Endothelial cell of umbilical vein (primary cell): ENCODE results near the gene RIOK3. TPM values are rescaled to one million over a fixed set of nuclear protein-coding genes. Genes with fewer than 3 reads are reported as not detected.
A peak's percentile ranks its signal among the peaks of the same experiment; 100 is the strongest.

Experiments used
- BruUV-seq: library from RNA; stranded (reverse); fragments of 400-500 nt; replicated peaks from 2 replicates; lab custom pipeline; 2021; lab: Mats Ljungman, UMichigan
- CTCF ChIA-PET: fragments of 300-600, 350-600 bp; sonication (Branson Sonifier 250); formaldehyde crosslinking; loops from one replicate; lab custom pipeline; 2021; ENCODE audit warnings: antibody characterized with exemption, inconsistent platforms; lab: Charles Lee
- POLR2A ChIA-PET: fragments of 300-600, 350-600 bp; sonication (Branson Sonifier 250); formaldehyde crosslinking; loops from one replicate; lab custom pipeline; 2021; ENCODE audit warnings: antibody characterized with exemption, inconsistent platforms; lab: Charles Lee
- DNase-seq: peaks from one replicate; pipeline ENCODE4 v3.0.0-alpha.2; 2011; ENCODE audit warnings: low read depth, low spot score
- FAIRE-seq: peaks from 2 replicates; lab custom pipeline; 2011; peaks lifted over from hg19 to GRCh38; lab: Jason Lieb, UNC
- H2AFZ ChIP-seq: 2 replicates; pipeline ENCODE4 v1.6.0; 2012; ENCODE audit warnings: low read depth, low read length, control low read depth, inconsistent platforms
- H3K27ac ChIP-seq: 2 replicates; pipeline ENCODE4 v1.5.1; 2011; ENCODE audit warnings: low read depth, mild to moderate bottlenecking, control low read depth, low read length, moderate library complexity; ENCODE audit not compliant: insufficient read depth
- H3K27me3 ChIP-seq, 2 experiments: 2 replicates each; pipeline versions ENCODE4 v1.6.0 to v1.6.1; 2011; ENCODE audit warnings: low read length in 2 of 2, mixed read lengths in 1 of 2; ENCODE audit not compliant: control insufficient read depth in 2 of 2, insufficient read depth in 2 of 2
- H3K36me3 ChIP-seq, 2 experiments: 2 replicates in 1 of 2; 3 replicates in 1 of 2; pipeline ENCODE4 v1.5.1; 2011; ENCODE audit warnings: low read length in 2 of 2, mild to moderate bottlenecking in 1 of 2, moderate library complexity in 1 of 2; ENCODE audit not compliant: control insufficient read depth in 2 of 2, insufficient read depth in 2 of 2; ENCODE audit errors: extremely low read depth in 1 of 2
- H3K4me1 ChIP-seq: 3 replicates; pipeline ENCODE4 v1.5.1; 2011; ENCODE audit warnings: mild to moderate bottlenecking, low read length; ENCODE audit not compliant: control insufficient read depth, insufficient read depth; ENCODE audit errors: extremely low read depth
- H3K4me2 ChIP-seq: 2 replicates; pipeline ENCODE4 v1.6.1; 2011; ENCODE audit warnings: low read length, control low read depth, mixed read lengths; ENCODE audit not compliant: insufficient read depth
- H3K4me3 ChIP-seq, 3 experiments: fragments of 200-600 bp in 1 of 3; sonication (generic), shearing (Covaris generic) in 1 of 3; replicated peaks in 1 of 3; 2 replicates each; pipeline ENCODE4 v1.5.1; 2011 to 2016; ENCODE audit warnings: control low read depth in 3 of 3, low read length in 3 of 3, mild to moderate bottlenecking in 2 of 3, inconsistent platforms in 1 of 3, low read depth in 1 of 3, moderate library complexity in 1 of 3; ENCODE audit not compliant: insufficient read depth in 1 of 3
- H3K79me2 ChIP-seq: 2 replicates; pipeline ENCODE4 v1.6.0; 2012; ENCODE audit warnings: low read length, inconsistent platforms; ENCODE audit not compliant: control insufficient read depth, insufficient read depth
- H3K9ac ChIP-seq: replicated peaks from 2 replicates; pipeline ENCODE3; 2011; ENCODE audit warnings: low read length, control low read depth; ENCODE audit not compliant: insufficient read depth; ENCODE audit errors: extremely low read depth
- H3K9me1 ChIP-seq: replicated peaks from 3 replicates; pipeline ENCODE4 v1.6.0; 2011; ENCODE audit warnings: mild to moderate bottlenecking, low read length; ENCODE audit not compliant: control insufficient read depth, insufficient read depth; ENCODE audit errors: extremely low read depth
- H3K9me3 ChIP-seq: replicated peaks from 2 replicates; pipeline ENCODE4 v1.5.1; 2012; ENCODE audit warnings: low read length, inconsistent platforms; ENCODE audit not compliant: control insufficient read depth, insufficient read depth
- H4K20me1 ChIP-seq: replicated peaks from 2 replicates; pipeline ENCODE3; 2011; ENCODE audit warnings: mild to moderate bottlenecking, low read length; ENCODE audit not compliant: control insufficient read depth, insufficient read depth; ENCODE audit errors: extremely low read depth
- EZH2 ChIP-seq: IDR thresholded peaks from 2 replicates; pipeline ENCODE4 v1.6.1; 2012; ENCODE audit warnings: borderline replicate concordance, low read depth, mild to moderate bottlenecking, moderate library complexity, low read length, inconsistent platforms; ENCODE audit not compliant: severe bottlenecking
- GATA2 ChIP-seq: IDR thresholded peaks from 2 replicates; pipeline ENCODE4 v1.7.0; 2011; ENCODE audit warnings: low read depth, mild to moderate bottlenecking, moderate library complexity, mixed read lengths, low read length; ENCODE audit not compliant: insufficient read length, insufficient read depth
- POLR2AphosphoS5 ChIP-seq: IDR thresholded peaks from 2 replicates; pipeline ENCODE4 v1.6.1; 2012; ENCODE audit warnings: low read depth, mild to moderate bottlenecking, control low read depth, low read length, moderate library complexity; ENCODE audit not compliant: insufficient read depth
- dilution Hi-C: fragments of 300-500 bp; cut with MboI; formaldehyde crosslinking; loops from one replicate; pipeline ENCODE4 v1.15.0; 2019; ENCODE audit warnings: low sequenced_read_pairs; ENCODE audit not compliant: extremely low pct_ligation_motif_present
- intact Hi-C: fragments of 100-400 bp; cut with micrococcal nuclease; formaldehyde crosslinking; loops from one replicate; pipeline ENCODE4 v1.10.0; 2022
- polyA plus RNA-seq, 4 experiments: library from polyadenylated mRNA; depleted of rRNA in 3 of 4; stranded (reverse) in 3 of 4; unstranded in 1 of 4; fragments of >200 nt; gene quantifications; 2 replicates each; pipeline versions ENCODE4 v1.2.1 to v1.2.3, GENCODE V29; 2011 to 2012; ENCODE audit warnings: missing spikeins in 1 of 4
- total RNA-seq: library from RNA; stranded (reverse); gene quantifications from 2 replicates; pipeline ENCODE4 v1.2.3, GENCODE V29; 2021

Gene RIOK3
- total and polyA plus RNA-seq, 2 donors (not counting 3 experiments of a cell fraction or from before 2014, with no cell fraction given), result 14.8 to 50.7 TPM

- ChIA-PET CTCF (no interaction called here), POLR2A (no interaction called here)
- BruUV-seq, result no TSS peak
- H3K27ac ChIP-seq, result no peak overlapping the region
- H4K20me1 ChIP-seq, result no peaks in the 10 kb centered on the region
- intact Hi-C loops, result loop anchor here (5.0 kb wide), 1 partner anchor 314 kb away; the partner anchor contains the start of gene CABLES1
- H3K36me3 ChIP-seq, result no peaks in the 10 kb centered on the region
- DNase-seq (no peak), FAIRE-seq (no peak)
- H3K27me3 ChIP-seq, result peaks cover 0 to under 1% of the 10 kb centered on the region in 2 experiments
- no peak overlapping the region for H3K4me2 ChIP-seq
- peaks cover 31% of the 10 kb centered on the region for H3K79me2 ChIP-seq
- H3K9me1 ChIP-seq, result no peaks in the 10 kb centered on the region
- peaks cover 14% of the 10 kb centered on the region for H3K4me1 ChIP-seq
- H3K4me3 ChIP-seq, result no peak overlapping the region
- TF ChIP-seq EZH2 (no peak), POLR2AphosphoS5 (no peak)
- dilution Hi-C loops, result no loop called here
- no peaks in the 10 kb centered on the region for H3K9me3 ChIP-seq
- H2AFZ ChIP-seq, result no peak overlapping the region
- H3K9ac ChIP-seq, result no peak overlapping the region
Measured at GRCh38 chr18:23451491-23451890, 1.6 kb upstream of the RIOK3 start.

- BruUV-seq, result no TSS peak
- Histone ChIP-seq H3K4me2 (peak overlapping the region; percentile 85), H4K20me1 (no peaks in the 10 kb centered on the region), H3K9me1 (no peaks in the 10 kb centered on the region), H3K27me3 (no peaks in the 10 kb centered on the region), H3K4me3 (peak overlapping the region in 1 of 3 experiments; percentile 80), H3K9ac (peak overlapping the region; percentile 85), H3K36me3 (no peaks in the 10 kb centered on the region), H3K9me3 (no peaks in the 10 kb centered on the region), H3K79me2 (peaks cover 40% of the 10 kb centered on the region), H3K27ac (peak overlapping the region; percentile 81), H3K4me1 (peaks cover 14% of the 10 kb centered on the region), H2AFZ (peak overlapping the region; percentile 3)
- TF ChIP-seq GATA2, result no peak
- TF ChIP-seq POLR2AphosphoS5, result no peak
- dilution Hi-C loops (no loop called here), intact Hi-C loops (loop anchor here (2.0 to 5.0 kb wide), 2 partner anchors 16 to 315 kb away; partner anchors contain the start of gene CABLES1)
- DNase-seq, result no peak
- CTCF ChIA-PET, result interaction anchor here (1.1 to 2.2 kb wide), 3 partner anchors 14 to 421 kb away, joined by 6 to 11 read pairs (median 6); a partner anchor contains a TSS
- no peak for FAIRE-seq
- POLR2A ChIA-PET, result interaction anchor here (1.0 kb wide), 1 partner anchor 10 kb away, joined by 5 read pairs; no protein-coding TSS in a partner anchor
Measured at GRCh38 chr18:23452347-23452727, 750 bp upstream of the RIOK3 start.
